Adrenal gland (tissue), 5 donors: ENCODE measurements around the gene FAM9C.

Experiments
- POLR2A ChIP-seq, 2 donors: fragments of 450-650 bp; IDR thresholded peaks; one replicate each; pipeline ENCODE4 v1.6.1; 2017; ENCODE audit warnings: antibody characterized with exemption in 2 of 2, mild to moderate bottlenecking in 2 of 2, moderate library complexity in 1 of 2
- TF ChIP-seq, protein P1 (sequence below), 6 experiments: fragments of 450-650 bp in 4 of 6; fragments of 200-600 bp in 2 of 6; sonication (generic) in 1 of 6; IDR thresholded peaks; 1 replicate in 5 of 6; 2 replicates in 1 of 6; pipeline versions ENCODE4 v1.5.1 to v1.8.0; 2016 to 2021; ENCODE audit warnings: antibody characterized with exemption in 6 of 6, mild to moderate bottlenecking in 2 of 6, moderate library complexity in 1 of 6
- donor health status: DM: no; HTN: no; CAD: no.

DNA sequence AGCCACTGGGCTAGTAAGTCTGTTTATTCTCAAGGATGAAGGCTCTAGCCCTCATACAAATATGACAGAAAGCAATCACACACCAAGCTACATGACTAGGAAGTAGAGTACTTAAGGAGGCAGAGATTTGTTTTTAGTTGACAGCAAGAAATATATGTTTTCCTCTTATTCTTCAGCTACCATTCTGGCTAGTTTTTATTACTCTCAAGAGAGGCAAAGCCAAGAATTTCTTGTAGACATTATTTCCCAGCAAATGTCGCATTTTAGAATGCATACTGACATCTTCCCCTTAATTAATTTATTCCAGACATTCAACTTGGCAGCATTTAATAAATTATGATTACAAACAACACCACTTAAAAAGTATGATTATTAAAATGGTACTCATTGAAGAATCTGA, 23.4 kb upstream of the FAM9C start:
- TF ChIP-seq, protein P1, sequence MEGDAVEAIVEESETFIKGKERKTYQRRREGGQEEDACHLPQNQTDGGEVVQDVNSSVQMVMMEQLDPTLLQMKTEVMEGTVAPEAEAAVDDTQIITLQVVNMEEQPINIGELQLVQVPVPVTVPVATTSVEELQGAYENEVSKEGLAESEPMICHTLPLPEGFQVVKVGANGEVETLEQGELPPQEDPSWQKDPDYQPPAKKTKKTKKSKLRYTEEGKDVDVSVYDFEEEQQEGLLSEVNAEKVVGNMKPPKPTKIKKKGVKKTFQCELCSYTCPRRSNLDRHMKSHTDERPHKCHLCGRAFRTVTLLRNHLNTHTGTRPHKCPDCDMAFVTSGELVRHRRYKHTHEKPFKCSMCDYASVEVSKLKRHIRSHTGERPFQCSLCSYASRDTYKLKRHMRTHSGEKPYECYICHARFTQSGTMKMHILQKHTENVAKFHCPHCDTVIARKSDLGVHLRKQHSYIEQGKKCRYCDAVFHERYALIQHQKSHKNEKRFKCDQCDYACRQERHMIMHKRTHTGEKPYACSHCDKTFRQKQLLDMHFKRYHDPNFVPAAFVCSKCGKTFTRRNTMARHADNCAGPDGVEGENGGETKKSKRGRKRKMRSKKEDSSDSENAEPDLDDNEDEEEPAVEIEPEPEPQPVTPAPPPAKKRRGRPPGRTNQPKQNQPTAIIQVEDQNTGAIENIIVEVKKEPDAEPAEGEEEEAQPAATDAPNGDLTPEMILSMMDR (IDR thresholded peaks at IDR 0.05), result no peak
- no peak for TF ChIP-seq POLR2A (IDR thresholded peaks at IDR 0.05)
